ENCODE results near the gene PPP2R3C.
"Not testable (repeated sequence)": the region's sequence is repeated elsewhere in the genome, so short reads cannot be mapped to it uniquely, and the experiment has no call there.

PPP2R3C gene

GRCh38 chr14:35152531-35152930, 30.7 kb upstream of the PPP2R3C start:
- H3K4me3 ChIP-seq (ENCODE audit: extremely low read depth, insufficient read depth, low read length, poor library complexity, severe bottlenecking); H3K4me1 ChIP-seq (ENCODE audit: control insufficient read depth, insufficient read depth, low read length, poor library complexity, severe bottlenecking); H3K9me3 ChIP-seq (ENCODE audit: control insufficient read depth, low read length); H3K27ac ChIP-seq (ENCODE audit: low read depth, low read length, severe bottlenecking): not testable (repeated sequence)
- 98 to 99% methylated on average over 9 to 33 of the region's 35 CpGs for WGBS, 2 experiments (ENCODE audit: insufficient coverage in 2 of 2)
- H3K36me3 ChIP-seq (ENCODE audit: control insufficient read depth, insufficient read depth, low read length), result peaks cover 20% of the 10 kb centered on the region

GRCh38 chr14:35149239-35149638, 27.4 kb upstream of the PPP2R3C start:
- Histone ChIP-seq H3K27ac (ENCODE audit: low read depth, low read length, severe bottlenecking) (no peak overlapping the region), H3K4me3 (ENCODE audit: extremely low read depth, insufficient read depth, low read length, poor library complexity, severe bottlenecking) (no peak overlapping the region), H3K36me3 (ENCODE audit: control insufficient read depth, insufficient read depth, low read length) (peaks cover 26% of the 10 kb centered on the region), H3K4me1 (ENCODE audit: control insufficient read depth, insufficient read depth, low read length, poor library complexity, severe bottlenecking) (no peaks in the 10 kb centered on the region), H3K9me3 (ENCODE audit: control insufficient read depth, low read length) (no peaks in the 10 kb centered on the region)
- WGBS, 2 experiments (ENCODE audit: insufficient coverage in 2 of 2), result 93% methylated on average over 2 of the region's 4 CpGs; no CpG with 5 or more reads in 1 of the 2 experiments

GRCh38 chr14:35147711-35148110, 25.9 kb upstream of the PPP2R3C start:
- H3K4me3 ChIP-seq (ENCODE audit: extremely low read depth, insufficient read depth, low read length, poor library complexity, severe bottlenecking), result no peak overlapping the region
- H3K27ac ChIP-seq (ENCODE audit: low read depth, low read length, severe bottlenecking), result no peak overlapping the region
- WGBS, 2 experiments (ENCODE audit: insufficient coverage in 2 of 2), result 79 to 93% methylated on average over 1 of the region's 3 CpGs
- no peaks in the 10 kb centered on the region for H3K9me3 ChIP-seq (ENCODE audit: control insufficient read depth, low read length)
- peaks cover 26% of the 10 kb centered on the region for H3K36me3 ChIP-seq (ENCODE audit: control insufficient read depth, insufficient read depth, low read length)
- no peaks in the 10 kb centered on the region for H3K4me1 ChIP-seq (ENCODE audit: control insufficient read depth, insufficient read depth, low read length, poor library complexity, severe bottlenecking)

GRCh38 chr14:35147186-35147585, 25.4 kb upstream of the PPP2R3C start:
- H3K27ac ChIP-seq (ENCODE audit: low read depth, low read length, severe bottlenecking), result no peak overlapping the region
- no peaks in the 10 kb centered on the region for H3K4me1 ChIP-seq (ENCODE audit: control insufficient read depth, insufficient read depth, low read length, poor library complexity, severe bottlenecking)
- 83 to 100% methylated on average over 1 of the region's 2 CpGs for WGBS, 2 experiments (ENCODE audit: insufficient coverage in 2 of 2)
- no peak overlapping the region for H3K4me3 ChIP-seq (ENCODE audit: extremely low read depth, insufficient read depth, low read length, poor library complexity, severe bottlenecking)
- H3K36me3 ChIP-seq (ENCODE audit: control insufficient read depth, insufficient read depth, low read length), result peaks cover 26% of the 10 kb centered on the region
- no peaks in the 10 kb centered on the region for H3K9me3 ChIP-seq (ENCODE audit: control insufficient read depth, low read length)

GRCh38 chr14:35146711-35147149, 24.9 kb upstream of the PPP2R3C start:
- no peaks in the 10 kb centered on the region for H3K4me1 ChIP-seq (ENCODE audit: control insufficient read depth, insufficient read depth, low read length, poor library complexity, severe bottlenecking)
- no peak overlapping the region for H3K4me3 ChIP-seq (ENCODE audit: extremely low read depth, insufficient read depth, low read length, poor library complexity, severe bottlenecking)
- H3K27ac ChIP-seq (ENCODE audit: low read depth, low read length, severe bottlenecking), result no peak overlapping the region
- peaks cover 26% of the 10 kb centered on the region for H3K36me3 ChIP-seq (ENCODE audit: control insufficient read depth, insufficient read depth, low read length)
- 97 to 100% methylated on average over 2 to 3 of the region's 5 CpGs for WGBS, 2 experiments (ENCODE audit: insufficient coverage in 2 of 2)
- H3K9me3 ChIP-seq (ENCODE audit: control insufficient read depth, low read length), result no peaks in the 10 kb centered on the region

GRCh38 chr14:35144029-35144428, 22.2 kb upstream of the PPP2R3C start:
- Histone ChIP-seq H3K27ac (ENCODE audit: low read depth, low read length, severe bottlenecking) (no peak overlapping the region), H3K4me3 (ENCODE audit: extremely low read depth, insufficient read depth, low read length, poor library complexity, severe bottlenecking) (no peak overlapping the region)
- WGBS, 2 experiments (ENCODE audit: insufficient coverage in 2 of 2), result 89% methylated on average over 1 of the region's 1 CpG; no CpG with 5 or more reads in 1 of the 2 experiments

GRCh38 chr14:35140718-35141581, 19.2 kb upstream of the PPP2R3C start:
- no peaks in the 10 kb centered on the region for H3K9me3 ChIP-seq (ENCODE audit: control insufficient read depth, low read length)
- H3K4me3 ChIP-seq (ENCODE audit: extremely low read depth, insufficient read depth, low read length, poor library complexity, severe bottlenecking), result no peak overlapping the region
- no peaks in the 10 kb centered on the region for H3K4me1 ChIP-seq (ENCODE audit: control insufficient read depth, insufficient read depth, low read length, poor library complexity, severe bottlenecking)
- peaks cover 23% of the 10 kb centered on the region for H3K36me3 ChIP-seq (ENCODE audit: control insufficient read depth, insufficient read depth, low read length)
- no CpG with 5 or more reads among the region's 2 CpGs for WGBS, 2 experiments (ENCODE audit: insufficient coverage in 2 of 2)
- no peak overlapping the region for H3K27ac ChIP-seq (ENCODE audit: low read depth, low read length, severe bottlenecking)

More at GRCh38 chr14:35144029-35144428, 22.2 kb upstream of the PPP2R3C start:
- Histone ChIP-seq H3K9me3 (ENCODE audit: control insufficient read depth, low read length) (no peaks in the 10 kb centered on the region), H3K36me3 (ENCODE audit: control insufficient read depth, insufficient read depth, low read length) (peaks cover 23% of the 10 kb centered on the region), H3K4me1 (ENCODE audit: control insufficient read depth, insufficient read depth, low read length, poor library complexity, severe bottlenecking) (no peaks in the 10 kb centered on the region)

- no peaks in the 10 kb centered on the region for H3K4me1 ChIP-seq (ENCODE audit: control insufficient read depth, insufficient read depth, low read length, poor library complexity, severe bottlenecking)
- H3K4me3 ChIP-seq (ENCODE audit: extremely low read depth, insufficient read depth, low read length, poor library complexity, severe bottlenecking), result no peak overlapping the region
- WGBS, 2 experiments (ENCODE audit: insufficient coverage in 2 of 2), result 100% methylated on average over 3 of the region's 5 CpGs
- H3K27ac ChIP-seq (ENCODE audit: low read depth, low read length, severe bottlenecking), result no peak overlapping the region
- H3K36me3 ChIP-seq (ENCODE audit: control insufficient read depth, insufficient read depth, low read length), result peaks cover 46% of the 10 kb centered on the region
- H3K9me3 ChIP-seq (ENCODE audit: control insufficient read depth, low read length), result no peaks in the 10 kb centered on the region
Measured at GRCh38 chr14:35138585-35138984, 16.8 kb upstream of the PPP2R3C start.

- 96 to 100% methylated on average over 2 to 3 of the region's 4 CpGs for WGBS, 2 experiments (ENCODE audit: insufficient coverage in 2 of 2)
- H3K4me1 ChIP-seq (ENCODE audit: control insufficient read depth, insufficient read depth, low read length, poor library complexity, severe bottlenecking), result no peaks in the 10 kb centered on the region
- H3K4me3 ChIP-seq (ENCODE audit: extremely low read depth, insufficient read depth, low read length, poor library complexity, severe bottlenecking), result no peak overlapping the region
- H3K27ac ChIP-seq (ENCODE audit: low read depth, low read length, severe bottlenecking), result no peak overlapping the region
- H3K9me3 ChIP-seq (ENCODE audit: control insufficient read depth, low read length), result no peaks in the 10 kb centered on the region
- peaks cover 58% of the 10 kb centered on the region for H3K36me3 ChIP-seq (ENCODE audit: control insufficient read depth, insufficient read depth, low read length)
Measured at GRCh38 chr14:35134329-35135123, 12.7 kb upstream of the PPP2R3C start.

- Histone ChIP-seq H3K4me1 (ENCODE audit: control insufficient read depth, insufficient read depth, low read length, poor library complexity, severe bottlenecking) (no peaks in the 10 kb centered on the region), H3K36me3 (ENCODE audit: control insufficient read depth, insufficient read depth, low read length) (peaks cover 57% of the 10 kb centered on the region), H3K4me3 (ENCODE audit: extremely low read depth, insufficient read depth, low read length, poor library complexity, severe bottlenecking) (no peak overlapping the region), H3K9me3 (ENCODE audit: control insufficient read depth, low read length) (no peaks in the 10 kb centered on the region), H3K27ac (ENCODE audit: low read depth, low read length, severe bottlenecking) (no peak overlapping the region)
- WGBS, 2 experiments (ENCODE audit: insufficient coverage in 2 of 2), result 64 to 80% methylated on average over 5 of the region's 6 CpGs
Measured at GRCh38 chr14:35133542-35134328, 11.9 kb upstream of the PPP2R3C start.
